WI38 (cell line): Measurements from ENCODE around the gene RASGRP2.
"Not testable (repeated sequence)": the region's sequence is repeated elsewhere in the genome, so short reads cannot be mapped to it uniquely, and the experiment has no call there.

Experiments
- H3K4me3 ChIP-seq: 2 replicates; pipeline ENCODE4 v1.5.1; 2011; ENCODE audit warnings: low read depth, mild to moderate bottlenecking, control low read depth, low read length
- TF ChIP-seq, protein P1 (sequence below): IDR thresholded peaks from 2 replicates; pipeline ENCODE4 v1.5.1; 2012; ENCODE audit warnings: low read depth, mild to moderate bottlenecking, control low read depth, low read length

Gene RASGRP2

GRCh38 chr11:64710418-64711137 is 33.4 kb downstream of the RASGRP2 start:
- no peak overlapping the region for H3K4me3 ChIP-seq
- TF ChIP-seq, protein P1, sequence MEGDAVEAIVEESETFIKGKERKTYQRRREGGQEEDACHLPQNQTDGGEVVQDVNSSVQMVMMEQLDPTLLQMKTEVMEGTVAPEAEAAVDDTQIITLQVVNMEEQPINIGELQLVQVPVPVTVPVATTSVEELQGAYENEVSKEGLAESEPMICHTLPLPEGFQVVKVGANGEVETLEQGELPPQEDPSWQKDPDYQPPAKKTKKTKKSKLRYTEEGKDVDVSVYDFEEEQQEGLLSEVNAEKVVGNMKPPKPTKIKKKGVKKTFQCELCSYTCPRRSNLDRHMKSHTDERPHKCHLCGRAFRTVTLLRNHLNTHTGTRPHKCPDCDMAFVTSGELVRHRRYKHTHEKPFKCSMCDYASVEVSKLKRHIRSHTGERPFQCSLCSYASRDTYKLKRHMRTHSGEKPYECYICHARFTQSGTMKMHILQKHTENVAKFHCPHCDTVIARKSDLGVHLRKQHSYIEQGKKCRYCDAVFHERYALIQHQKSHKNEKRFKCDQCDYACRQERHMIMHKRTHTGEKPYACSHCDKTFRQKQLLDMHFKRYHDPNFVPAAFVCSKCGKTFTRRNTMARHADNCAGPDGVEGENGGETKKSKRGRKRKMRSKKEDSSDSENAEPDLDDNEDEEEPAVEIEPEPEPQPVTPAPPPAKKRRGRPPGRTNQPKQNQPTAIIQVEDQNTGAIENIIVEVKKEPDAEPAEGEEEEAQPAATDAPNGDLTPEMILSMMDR = no peak

DNA sequence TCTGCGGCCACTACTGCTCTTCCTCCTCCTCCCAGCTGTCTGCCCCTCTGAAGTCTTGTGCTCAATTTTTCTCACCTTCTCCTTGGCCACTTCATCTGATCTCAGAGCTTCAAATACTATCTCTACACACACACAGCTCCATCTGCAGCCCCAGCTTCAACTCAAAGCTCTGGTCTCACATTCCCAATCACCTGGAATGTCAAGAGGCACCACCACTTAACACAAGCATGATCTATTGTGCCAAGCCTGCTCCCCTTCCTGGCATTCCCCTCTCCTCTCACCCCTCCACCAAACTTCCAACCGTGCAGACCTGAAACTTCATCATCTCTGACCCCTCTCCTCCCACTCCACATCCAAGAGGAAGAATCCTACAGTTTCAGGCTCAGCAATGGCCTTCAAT is 38.4 kb downstream of the RASGRP2 start:
- TF ChIP-seq, protein P1 = no peak
- no peak overlapping the region for H3K4me3 ChIP-seq

DNA sequence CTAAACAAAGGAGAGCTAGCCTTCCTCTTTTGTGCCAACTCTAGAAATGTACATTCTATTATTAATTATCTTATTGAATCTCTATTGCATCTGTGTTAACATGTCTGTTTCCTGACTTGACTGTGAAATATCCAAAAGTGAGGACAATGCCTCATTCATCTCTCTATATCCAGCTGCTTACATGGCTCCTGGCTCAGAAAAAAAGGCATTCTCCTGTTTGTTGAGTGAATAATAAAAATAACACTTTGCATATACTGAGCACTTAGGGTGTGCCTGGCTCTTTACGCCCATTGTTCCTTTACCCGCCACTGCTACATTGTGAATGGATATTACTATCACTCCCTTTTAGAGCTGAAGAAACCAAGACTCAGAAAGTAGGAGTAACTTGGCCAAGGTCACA is 40.9 kb downstream of the RASGRP2 start:
- TF ChIP-seq, protein P1 = no peak
- no peak overlapping the region for H3K4me3 ChIP-seq

DNA sequence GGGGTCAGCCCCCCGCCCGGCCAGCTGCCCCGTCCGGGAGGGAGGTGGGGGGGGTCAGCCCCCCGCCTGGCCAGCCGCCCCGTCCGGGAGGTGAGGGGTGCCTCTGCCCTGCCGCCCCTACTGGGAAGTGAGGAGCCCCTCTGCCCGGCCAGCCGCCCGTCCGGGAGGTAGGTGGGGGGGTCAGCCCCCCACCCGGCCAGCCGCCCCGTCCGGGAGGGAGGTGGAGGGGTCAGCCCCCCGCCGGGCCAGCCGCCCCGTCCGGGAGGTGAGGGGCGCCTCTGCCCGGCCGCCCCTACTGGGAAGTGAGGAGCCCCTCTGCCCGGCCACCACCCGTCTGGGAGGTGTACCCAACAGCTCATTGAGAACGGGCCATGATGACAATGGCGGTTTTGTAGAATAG is 42.0 kb downstream of the RASGRP2 start:
- not testable (repeated sequence) for H3K4me3 ChIP-seq

- no peak overlapping the region for H3K4me3 ChIP-seq
- TF ChIP-seq, protein P1 = no peak
These were observed 45.5 kb downstream of the RASGRP2 start for GRCh38 chr11:64698427-64698826.

GRCh38 chr11:64697663-64698375 is 46.1 kb downstream of the RASGRP2 start:
- TF ChIP-seq, protein P1 = no peak
- no peak overlapping the region for H3K4me3 ChIP-seq

DNA sequence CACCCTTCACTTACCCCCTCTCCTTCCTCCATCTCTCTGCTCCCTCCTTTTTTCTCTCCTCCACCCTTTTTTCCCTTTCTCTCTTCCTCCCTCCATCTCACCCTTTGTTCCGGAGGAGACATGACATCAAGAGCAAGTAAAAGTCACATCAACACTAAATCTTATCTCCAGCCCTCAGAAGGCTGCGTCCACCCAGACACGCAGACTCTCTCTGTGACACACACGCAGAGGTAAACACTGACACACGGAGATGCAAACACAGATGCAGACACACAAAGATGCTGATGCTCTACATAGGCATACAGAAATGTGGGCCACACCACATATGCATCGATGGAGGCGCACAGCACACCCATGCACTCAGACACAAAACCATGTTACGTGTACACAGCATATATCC is 47.9 kb downstream of the RASGRP2 start:
- no peak overlapping the region for H3K4me3 ChIP-seq
- TF ChIP-seq, protein P1 = no peak
